Esophagus squamous epithelium (tissue), 5 donors: Measurements from ENCODE around the gene PPIB. TPM values are rescaled to one million over a fixed set of nuclear protein-coding genes. Genes with fewer than 3 reads are reported as not detected.
"Not testable (repeated sequence)": the region's sequence is repeated elsewhere in the genome, so short reads cannot be mapped to it uniquely, and the experiment has no call there.

Source experiments
- DNase-seq: peaks from one replicate; lab custom pipeline; 2025; lab: John Stamatoyannopoulos, UW
- H3K27ac ChIP-seq, 4 donors: fragments of 200-600 bp; sonication (generic); one replicate each; pipeline ENCODE4 v1.5.1; 2016 to 2019; ENCODE audit warnings: mild to moderate bottlenecking in 1 of 4
- H3K27me3 ChIP-seq, 4 donors: fragments of 200-600 bp; sonication (generic); 1 replicate in 3 of 4; 2 replicates in 1 of 4; pipeline versions ENCODE4 v1.5.1 to v1.6.0; 2017 to 2021; ENCODE audit warnings: antibody characterized with exemption in 1 of 4
- H3K36me3 ChIP-seq, 3 donors: fragments of 200-600 bp; sonication (generic); one replicate each; pipeline ENCODE4 v1.5.1; 2016 to 2019
- H3K4me1 ChIP-seq, 3 donors: fragments of 200-600 bp; sonication (generic); one replicate each; pipeline ENCODE4 v1.5.1; 2017 to 2019
- H3K4me3 ChIP-seq, 4 donors: fragments of 200-600 bp; sonication (generic); 1 replicate in 3 of 4; 2 replicates in 1 of 4; pipeline ENCODE4 v1.5.1; 2016 to 2019; ENCODE audit warnings: mild to moderate bottlenecking in 2 of 4, moderate library complexity in 1 of 4
- H3K9me3 ChIP-seq, 3 donors: fragments of 200-600 bp; sonication (generic); one replicate each; pipeline ENCODE4 v1.5.1; 2016 to 2019
- POLR2A ChIP-seq, 4 donors: fragments of 450-650 bp; IDR thresholded peaks; one replicate each; pipeline ENCODE4 v1.6.1; 2017; ENCODE audit warnings: antibody characterized with exemption in 4 of 4, mild to moderate bottlenecking in 4 of 4, moderate library complexity in 3 of 4
- WGBS, 2 donors: methylation state at CpG; one replicate each; pipeline ENCODE4 v1.1.5; 2018; 5-methylcytosine and 5-hydroxymethylcytosine counted together
- intact Hi-C: fragments of 100-400 bp; cut with DNase I; formaldehyde crosslinking; loops from one replicate; pipeline ENCODE4 v1.15.0; 2022
- small RNA-seq, 4 donors: library from RNA; depleted of rRNA; stranded (forward); fragments of <200 nt; gene quantifications; one replicate each; pipeline ENCODE3, GENCODE V24; 2016
- total RNA-seq, 4 donors: library from RNA; depleted of rRNA; stranded (reverse); fragments of >200 nt; gene quantifications; one replicate each; pipeline ENCODE4 v1.1.0, GENCODE V29; 2016
- TF ChIP-seq, protein P1 (sequence below), 6 experiments: fragments of 450-650 bp in 4 of 6; fragments of 200-600 bp in 2 of 6; sonication (generic) in 2 of 6; IDR thresholded peaks; one replicate each; pipeline ENCODE4 v1.5.1; 2016 to 2019; ENCODE audit warnings: antibody characterized with exemption in 6 of 6, mild to moderate bottlenecking in 4 of 6, moderate library complexity in 4 of 6
- donor health status: DM: yes; HTN: yes; CAD: no.

PPIB gene
- total RNA-seq, 4 donors from 2014 or later: 246 to 363 (median 313) TPM

DNA sequence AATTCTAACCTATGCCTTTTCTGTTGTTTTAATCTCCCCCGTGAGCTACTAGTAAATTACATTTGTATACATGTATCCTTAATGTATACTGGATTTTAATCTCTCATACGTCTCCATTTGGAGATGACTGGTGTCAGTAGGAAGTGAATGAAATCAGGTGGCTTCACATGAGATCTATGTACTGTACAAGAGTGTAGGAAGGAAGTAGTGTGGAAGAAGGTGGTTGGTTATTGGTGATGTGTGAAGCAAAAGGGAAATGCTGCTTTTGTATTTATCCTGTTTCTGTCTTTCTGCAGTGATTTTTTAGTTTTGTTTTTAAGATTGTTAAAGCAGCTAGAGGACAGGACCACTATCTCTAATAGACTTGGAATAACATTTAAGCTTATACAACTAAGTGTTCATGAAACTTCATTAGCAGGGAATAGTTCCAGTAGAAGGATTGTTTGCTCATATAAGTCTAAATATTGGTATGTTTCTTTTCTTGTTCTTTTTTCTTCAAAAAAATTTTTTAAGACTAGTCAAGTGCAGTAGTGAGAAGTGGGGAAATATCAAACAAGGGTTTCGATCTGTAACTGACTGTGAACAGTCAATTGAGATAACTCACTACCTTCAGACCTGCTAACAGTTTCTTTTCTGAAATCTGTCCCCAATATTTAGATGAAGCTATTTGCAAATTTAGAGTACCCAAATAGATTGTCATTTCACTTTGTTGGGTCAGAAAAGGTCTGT lies 51.7 kb downstream of the PPIB start:
- H3K27ac ChIP-seq: no peak overlapping the region
- H3K9me3 ChIP-seq: no peaks in the 10 kb centered on the region
- TF ChIP-seq, protein P1, sequence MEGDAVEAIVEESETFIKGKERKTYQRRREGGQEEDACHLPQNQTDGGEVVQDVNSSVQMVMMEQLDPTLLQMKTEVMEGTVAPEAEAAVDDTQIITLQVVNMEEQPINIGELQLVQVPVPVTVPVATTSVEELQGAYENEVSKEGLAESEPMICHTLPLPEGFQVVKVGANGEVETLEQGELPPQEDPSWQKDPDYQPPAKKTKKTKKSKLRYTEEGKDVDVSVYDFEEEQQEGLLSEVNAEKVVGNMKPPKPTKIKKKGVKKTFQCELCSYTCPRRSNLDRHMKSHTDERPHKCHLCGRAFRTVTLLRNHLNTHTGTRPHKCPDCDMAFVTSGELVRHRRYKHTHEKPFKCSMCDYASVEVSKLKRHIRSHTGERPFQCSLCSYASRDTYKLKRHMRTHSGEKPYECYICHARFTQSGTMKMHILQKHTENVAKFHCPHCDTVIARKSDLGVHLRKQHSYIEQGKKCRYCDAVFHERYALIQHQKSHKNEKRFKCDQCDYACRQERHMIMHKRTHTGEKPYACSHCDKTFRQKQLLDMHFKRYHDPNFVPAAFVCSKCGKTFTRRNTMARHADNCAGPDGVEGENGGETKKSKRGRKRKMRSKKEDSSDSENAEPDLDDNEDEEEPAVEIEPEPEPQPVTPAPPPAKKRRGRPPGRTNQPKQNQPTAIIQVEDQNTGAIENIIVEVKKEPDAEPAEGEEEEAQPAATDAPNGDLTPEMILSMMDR (IDR thresholded peaks at IDR 0.05): no peak
- no peak for TF ChIP-seq POLR2A (IDR thresholded peaks at IDR 0.05)
- H3K36me3 ChIP-seq: peaks cover 9 to 42% (median 11%) of the 10 kb centered on the region in 3 donors
- H3K27me3 ChIP-seq: no peaks in the 10 kb centered on the region
- WGBS, 2 donors: 78 to 88% methylated on average over 3 of the region's 3 CpGs
- intact Hi-C loops: no loop called here
- no peak overlapping the region for H3K4me3 ChIP-seq
- no peak for DNase-seq
- peaks cover 0 to 43% (median 0%) of the 10 kb centered on the region in 3 donors for H3K4me1 ChIP-seq

DNA sequence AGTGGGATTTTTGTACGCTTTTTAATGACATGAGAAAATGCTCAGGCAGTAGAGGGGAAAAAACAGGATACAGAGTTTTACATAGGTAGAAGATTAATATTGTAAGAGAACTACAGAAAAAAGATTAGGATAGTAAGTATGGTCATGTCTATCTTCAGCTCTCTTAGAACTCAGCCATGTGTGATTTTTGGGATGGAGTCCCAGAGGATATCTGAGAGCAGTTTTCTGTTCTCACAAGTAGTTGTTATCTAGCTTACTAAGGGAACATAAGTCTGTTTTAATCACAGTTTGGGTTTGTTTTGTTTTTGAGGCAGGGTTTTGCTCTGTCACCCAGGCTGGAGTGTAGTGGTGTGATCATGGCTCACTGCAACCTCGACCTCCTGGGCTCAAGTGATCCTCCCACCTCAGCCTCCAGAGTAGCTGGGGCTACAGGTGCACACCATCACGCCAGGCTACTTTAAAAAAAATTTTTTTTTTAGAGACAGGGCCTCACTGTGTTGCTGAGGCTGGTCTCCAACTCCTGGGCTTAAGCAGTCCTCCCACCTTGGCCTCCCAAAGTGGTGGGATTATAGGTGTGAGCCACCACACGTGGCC lies 52.6 kb downstream of the PPIB start:
- H3K27ac ChIP-seq, H3K27me3 ChIP-seq, intact Hi-C loops, H3K9me3 ChIP-seq, H3K4me3 ChIP-seq, DNase-seq: not testable (repeated sequence)
- peaks cover 3 to 52% (median 4%) of the 10 kb centered on the region in 3 donors for H3K4me1 ChIP-seq
- WGBS, 2 donors: 82 to 86% methylated on average over 4 of the region's 4 CpGs
- peaks cover 6 to 33% (median 11%) of the 10 kb centered on the region in 3 donors for H3K36me3 ChIP-seq

DNA sequence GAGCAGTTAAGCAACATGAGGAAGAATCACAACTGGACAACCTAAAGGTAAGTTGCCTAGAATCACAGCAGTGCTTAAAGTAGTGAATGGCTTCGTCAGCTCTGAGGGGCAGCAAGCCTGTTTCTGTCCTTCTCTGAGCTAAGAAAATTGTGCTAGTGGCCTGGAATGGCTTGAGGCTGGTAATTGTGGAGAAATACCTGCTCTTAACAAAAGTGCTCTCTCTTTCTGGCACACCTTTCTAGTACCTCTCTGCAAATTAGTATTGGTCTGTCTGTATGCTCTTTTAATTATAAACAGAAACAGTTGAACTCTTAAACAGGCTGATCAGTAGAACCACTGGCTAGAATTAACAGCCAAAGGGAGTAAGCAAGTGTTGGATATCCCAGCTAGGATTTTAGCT lies 55.5 kb downstream of the PPIB start:
- intact Hi-C loops: loop anchor here (10.0 kb wide), 1 partner anchor 47 kb away; the partner anchor contains the start of gene SNX22
- no peaks in the 10 kb centered on the region for H3K9me3 ChIP-seq
- peaks cover 0 to 5% (median 0%) of the 10 kb centered on the region in 3 donors for H3K36me3 ChIP-seq
- no peak for DNase-seq
- TF ChIP-seq POLR2A (IDR thresholded peaks at IDR 0.05): no peak
- TF ChIP-seq, protein P1 (IDR thresholded peaks at IDR 0.05): no peak
- WGBS, 2 donors: 86 to 100% methylated on average over 1 of the region's 1 CpG
- no peaks in the 10 kb centered on the region for H3K27me3 ChIP-seq
- peaks cover 7 to 60% (median 8%) of the 10 kb centered on the region in 3 donors for H3K4me1 ChIP-seq
- no peak overlapping the region for H3K4me3 ChIP-seq
- H3K27ac ChIP-seq: no peak overlapping the region

Small RNAs within 50 kb of the gene (small RNA-seq; reads per million reads assigned to genes)
- 0 reads per million in 4 donors for gene RF00019

Other genes with a start within 250 kb of the PPIB start
- 10 to 100 TPM in 2 of 4 donors, 1 to 10 TPM in 2; 1.9 to 12.9 (median 9.8) TPM for gene DAPK2, start 116.5 kb downstream of the PPIB start, total RNA-seq
- gene CIAO2A, start 69.2 kb downstream of the PPIB start, total RNA-seq: 10 to 100 TPM; 36.6 to 76.6 (median 50.7) TPM
- 10 to 100 TPM; 39.9 to 71.1 (median 52.0) TPM for gene SNX1, start 67.0 kb downstream of the PPIB start, total RNA-seq
- gene SNX22, start 11.3 kb downstream of the PPIB start, total RNA-seq: under 1 TPM in 1 of 4 donors, not detected in 3; 0.19 TPM
- 10 to 100 TPM; 15.0 to 21.4 (median 16.8) TPM for gene CSNK1G1, start 193.2 kb upstream of the PPIB start, total RNA-seq
- gene PCLAF, start 218.4 kb upstream of the PPIB start, total RNA-seq: 10 to 100 TPM in 3 of 4 donors, 1 to 10 TPM in 1; 4.2 to 41.4 (median 23.1) TPM
- 10 to 100 TPM in 3 of 4 donors, 1 to 10 TPM in 1; 9.1 to 15.5 (median 12.8) TPM for gene TRIP4, start 224.8 kb upstream of the PPIB start, total RNA-seq